ENCODE results near the gene UMPS. TPM values are rescaled to one million over a fixed set of nuclear protein-coding genes. Genes with fewer than 3 reads are reported as not detected.
"Not testable (repeated sequence)": the region's sequence is repeated elsewhere in the genome, so short reads cannot be mapped to it uniquely, and the experiment has no call there.

UMPS gene
- polyA plus RNA-seq, 3 donors = 7.2 to 17.1 (median 7.7) TPM

- H3K27ac ChIP-seq (ENCODE audit: low read depth, low read length) = no peak overlapping the region
- 78 to 91% (median 82%) methylated on average over 4 of the region's 4 CpGs for WGBS, 3 donors
Measured at GRCh38 chr3:124701687-124702086, 28.6 kb upstream of the UMPS start.

- no peak overlapping the region for H3K27ac ChIP-seq (ENCODE audit: low read depth, low read length)
- WGBS, 3 donors = 84 to 95% (median 88%) methylated on average over 7 of the region's 7 CpGs
Measured at GRCh38 chr3:124702950-124703349, 27.3 kb upstream of the UMPS start.

DNA sequence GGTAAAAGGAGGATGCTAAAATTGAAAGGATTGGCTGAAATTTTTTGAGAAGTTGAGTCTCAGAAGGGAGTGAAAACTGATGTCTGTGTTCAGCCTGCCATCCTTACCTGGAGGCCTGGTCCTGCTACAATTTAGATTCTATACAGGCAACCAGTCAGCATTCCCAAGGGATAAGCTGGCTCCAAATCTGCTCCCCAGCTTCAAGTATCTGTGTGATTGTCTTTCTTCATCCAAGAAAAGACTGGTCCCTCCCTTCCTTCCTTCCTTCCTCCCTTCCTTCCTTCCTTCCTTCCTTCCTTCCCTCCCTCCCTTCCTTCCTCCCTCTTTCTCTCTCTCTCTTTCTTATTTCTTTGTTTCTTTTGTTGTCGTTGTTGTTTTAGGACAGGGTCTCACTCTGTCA, 24.7 kb upstream of the UMPS start:
- no peak overlapping the region for H3K27ac ChIP-seq (ENCODE audit: low read depth, low read length)
- WGBS, 3 donors = 59 to 100% (median 74%) methylated on average over 1 of the region's 1 CpG

DNA sequence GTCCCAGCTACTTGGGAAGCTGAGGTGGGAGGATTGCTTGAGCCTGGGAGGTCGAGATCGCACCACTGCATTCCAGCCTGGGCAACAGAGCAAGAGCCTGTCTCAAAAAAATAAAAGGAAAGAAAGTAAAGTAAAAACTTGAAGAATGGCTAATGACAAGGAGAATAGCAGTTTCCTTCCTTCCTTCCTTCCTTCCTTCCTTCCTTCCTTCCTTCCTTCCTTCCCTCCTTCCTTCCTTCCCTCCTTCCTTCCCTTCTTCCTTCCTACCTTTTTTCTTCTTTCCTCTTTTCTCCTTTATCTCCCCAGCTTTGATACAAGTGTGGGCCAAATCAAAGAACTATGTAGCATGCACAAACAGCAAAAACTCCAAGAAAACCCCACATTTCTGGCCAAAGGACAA, 23.0 kb upstream of the UMPS start:
- not testable (repeated sequence) for H3K27ac ChIP-seq (ENCODE audit: low read depth, low read length)
- WGBS, 3 donors = 89 to 96% (median 93%) methylated on average over 2 of the region's 2 CpGs

GRCh38 chr3:124707656-124708062, 22.6 kb upstream of the UMPS start:
- WGBS, 3 donors = 54 to 85% (median 55%) methylated on average over 1 of the region's 1 CpG
- no peak overlapping the region for H3K27ac ChIP-seq (ENCODE audit: low read depth, low read length)

- WGBS, 3 donors = 77 to 86% (median 80%) methylated on average over 11 of the region's 11 CpGs
- no peak overlapping the region for H3K27ac ChIP-seq (ENCODE audit: low read depth, low read length)
Measured at GRCh38 chr3:124714223-124714853, 15.9 kb upstream of the UMPS start.

GRCh38 chr3:124722589-124722988, 7.7 kb upstream of the UMPS start:
- H3K27ac ChIP-seq (ENCODE audit: low read depth, low read length) = no peak overlapping the region
- WGBS, 3 donors = 60 to 84% (median 66%) methylated on average over 2 of the region's 2 CpGs

DNA sequence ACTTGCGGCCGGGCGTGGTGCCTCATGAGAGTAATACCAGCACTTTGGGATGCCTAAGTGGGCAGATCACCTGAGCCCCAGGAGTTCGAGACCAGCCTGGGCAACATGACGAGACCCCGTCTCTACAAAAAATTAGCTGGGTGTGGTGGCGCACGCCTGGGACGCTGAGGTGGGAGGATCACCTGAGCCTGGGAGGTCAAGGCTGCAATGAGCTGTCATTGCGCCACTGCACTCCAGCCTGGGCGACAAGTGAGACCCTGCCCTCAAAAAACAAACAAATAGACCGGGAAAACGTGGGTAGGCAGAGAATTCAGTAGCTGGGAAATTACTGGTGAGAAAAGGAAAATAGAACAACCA, 667 bp downstream of the UMPS start:
- WGBS, 3 donors = 9 to 17% (median 14%) methylated on average over 13 of the region's 13 CpGs
- no peak overlapping the region for H3K27ac ChIP-seq (ENCODE audit: low read depth, low read length)

GRCh38 chr3:124731760-124732159, 1.5 kb downstream of the UMPS start:
- WGBS, 3 donors = 91 to 94% (median 93%) methylated on average over 4 of the region's 4 CpGs
- no peak overlapping the region for H3K27ac ChIP-seq (ENCODE audit: low read depth, low read length)

- H3K27ac ChIP-seq (ENCODE audit: low read depth, low read length) = no peak overlapping the region
- WGBS, 3 donors = 92 to 97% (median 93%) methylated on average over 6 of the region's 6 CpGs
Measured at GRCh38 chr3:124741027-124741426, 10.8 kb downstream of the UMPS start.

- no peak overlapping the region for H3K27ac ChIP-seq (ENCODE audit: low read depth, low read length)
- WGBS, 3 donors = 97 to 98% (median 97%) methylated on average over 6 of the region's 6 CpGs
Measured at GRCh38 chr3:124745756-124746155, 15.5 kb downstream of the UMPS start.

- WGBS, 3 donors = 88 to 93% (median 91%) methylated on average over 14 of the region's 14 CpGs
- no peak overlapping the region for H3K27ac ChIP-seq (ENCODE audit: low read depth, low read length)
Measured at GRCh38 chr3:124747111-124747981, 17.1 kb downstream of the UMPS start.

DNA sequence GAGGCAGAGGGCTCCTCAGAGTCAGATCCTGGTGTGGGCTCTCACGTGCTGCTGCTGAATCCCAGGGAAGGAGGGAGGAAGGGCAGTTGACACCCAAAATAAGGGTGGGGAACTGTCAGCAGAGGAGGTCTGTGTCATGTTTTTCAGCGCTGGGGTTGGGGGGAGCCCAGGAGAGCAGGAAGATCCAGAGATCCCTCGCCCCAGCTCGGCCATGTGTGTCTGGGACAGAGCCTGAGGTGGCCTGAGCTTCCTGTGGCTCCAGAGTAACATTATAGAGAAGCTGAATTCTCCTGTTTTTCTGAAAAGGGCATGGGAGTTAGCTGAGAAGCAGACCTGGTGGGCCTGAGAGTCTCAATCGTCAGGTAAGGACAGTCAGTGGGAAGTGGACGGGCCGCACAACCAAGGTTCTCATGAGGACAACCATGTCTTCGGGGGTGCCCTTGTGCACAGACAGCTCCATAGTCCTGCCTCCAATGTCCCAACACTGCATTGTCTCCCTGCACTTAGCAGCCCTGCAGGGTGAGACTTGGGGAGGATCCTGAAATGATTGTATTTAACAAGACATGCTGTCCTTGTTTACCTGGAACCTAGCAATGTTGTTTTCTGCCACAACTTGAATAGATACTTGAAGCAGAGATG, 18.4 kb downstream of the UMPS start:
- H3K27ac ChIP-seq (ENCODE audit: low read depth, low read length) = no peak overlapping the region
- 86 to 90% (median 89%) methylated on average over 8 of the region's 8 CpGs for WGBS, 3 donors

DNA sequence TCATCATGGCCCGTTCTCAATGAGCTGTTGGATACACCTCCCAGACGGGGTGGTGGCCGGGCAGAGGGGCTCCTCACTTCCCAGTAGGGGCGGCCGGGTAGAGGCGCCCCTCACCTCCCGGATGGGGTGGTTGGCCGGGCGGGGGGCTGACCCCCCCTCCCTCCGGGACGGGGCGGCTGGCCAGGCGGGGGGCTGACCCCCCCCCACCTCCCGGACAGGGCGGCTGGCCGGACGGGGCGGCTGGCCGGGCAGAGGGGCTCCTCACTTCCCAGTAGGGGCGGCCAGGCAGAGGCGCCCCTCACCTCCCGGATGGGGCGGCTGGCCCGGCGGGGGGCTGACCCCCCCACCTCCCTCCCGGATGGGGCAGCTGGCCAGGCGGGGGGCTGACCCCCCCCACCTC, 19.6 kb downstream of the UMPS start:
- WGBS, 3 donors = 91 to 97% (median 92%) methylated on average over 9 to 19 of the region's 27 CpGs
- not testable (repeated sequence) for H3K27ac ChIP-seq (ENCODE audit: low read depth, low read length)

GRCh38 chr3:124751501-124751900, 21.2 kb downstream of the UMPS start:
- 61 to 78% (median 70%) methylated on average over 5 of the region's 5 CpGs for WGBS, 3 donors
- no peak overlapping the region for H3K27ac ChIP-seq (ENCODE audit: low read depth, low read length)

DNA sequence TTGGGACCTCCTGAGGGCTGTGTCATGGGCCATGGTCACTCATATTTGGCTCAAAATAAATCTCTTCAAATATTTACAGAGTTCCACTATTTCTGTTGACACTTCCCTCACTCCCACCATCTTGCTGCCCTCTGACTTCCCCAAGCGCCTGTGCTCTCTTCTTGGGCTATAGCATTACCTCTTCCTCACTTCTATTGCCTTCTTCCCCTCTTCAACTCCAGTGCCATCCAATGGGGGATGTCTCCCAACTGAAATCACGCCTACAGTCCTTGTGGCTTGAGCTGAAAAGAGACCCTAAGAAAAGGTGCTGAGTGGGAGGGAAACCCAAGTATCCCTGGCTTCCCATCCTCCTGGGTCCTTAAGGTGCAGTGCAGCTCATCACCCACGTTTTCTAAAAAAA, 21.8 kb downstream of the UMPS start:
- no peak overlapping the region for H3K27ac ChIP-seq (ENCODE audit: low read depth, low read length)
- WGBS, 3 donors = 80 to 85% (median 83%) methylated on average over 3 of the region's 3 CpGs

DNA sequence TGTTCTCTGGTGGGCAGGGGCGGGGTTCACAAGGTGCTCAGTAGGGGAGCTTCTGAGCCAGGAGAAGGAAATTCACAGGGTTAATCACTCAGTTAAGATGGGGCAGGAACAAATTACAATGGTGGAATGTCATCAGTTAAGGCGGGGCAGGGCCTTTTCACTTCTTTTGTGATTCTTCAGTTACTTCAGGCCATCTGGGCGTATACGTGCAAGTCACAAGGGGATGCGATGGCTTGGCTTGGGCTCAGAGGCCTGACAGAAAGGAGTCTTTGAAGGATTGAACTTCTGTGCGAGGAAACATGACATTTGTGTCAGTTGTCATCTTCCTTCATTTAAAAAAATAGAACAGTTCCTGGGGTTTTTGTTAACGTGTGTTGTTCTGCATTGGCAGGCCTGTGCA, 27.7 kb downstream of the UMPS start:
- 79 to 89% (median 89%) methylated on average over 7 of the region's 7 CpGs for WGBS, 3 donors
- not testable (repeated sequence) for H3K27ac ChIP-seq (ENCODE audit: low read depth, low read length)

- 71 to 78% (median 77%) methylated on average over 5 of the region's 5 CpGs for WGBS, 3 donors
Measured at GRCh38 chr3:124758851-124759635, 28.8 kb downstream of the UMPS start.

More at GRCh38 chr3:124758851-124759635, 28.8 kb downstream of the UMPS start:
- H3K27ac ChIP-seq (ENCODE audit: low read depth, low read length) = no peak overlapping the region
